HL-60 (cell line): ENCODE data around the gene SLC22A25.

ENCODE experiments used
- DNase-seq, 2 experiments: peaks; one replicate each; pipeline ENCODE4 v3.0.0-alpha.2; 2010 to 2020; ENCODE audit warnings: low read depth in 1 of 2, low spot score in 1 of 2
- H3K27ac ChIP-seq: fragments of 250-450 bp; sonication (Bioruptor Pico); replicated peaks from 2 replicates; pipeline ENCODE4 v1.5.1; 2020; ENCODE audit warnings: mild to moderate bottlenecking, moderate library complexity
- H3K27me3 ChIP-seq: fragments of 250-450 bp; sonication (Bioruptor Pico); 2 replicates; pipeline ENCODE4 v1.5.1; 2021; ENCODE audit warnings: mild to moderate bottlenecking, moderate library complexity; ENCODE audit not compliant: insufficient read depth, poor library complexity, severe bottlenecking
- H3K4me3 ChIP-seq: replicated peaks from 2 replicates; pipeline ENCODE4 v1.5.1; 2011; ENCODE audit warnings: mild to moderate bottlenecking, control low read depth, low read length; ENCODE audit not compliant: insufficient read depth
- GABPA ChIP-seq: IDR thresholded peaks from 2 replicates; pipeline ENCODE4 v1.6.1; 2012; ENCODE audit warnings: low read depth
- POLR2AphosphoS5 ChIP-seq: IDR thresholded peaks from 2 replicates; pipeline ENCODE4 v1.6.1; 2012; ENCODE audit warnings: low read depth
- SPI1 ChIP-seq: IDR thresholded peaks from 2 replicates; pipeline ENCODE4 v1.6.1; 2012; ENCODE audit warnings: low read depth, mild to moderate bottlenecking, borderline replicate concordance
- TF ChIP-seq, protein P1 (sequence below): IDR thresholded peaks from 2 replicates; pipeline ENCODE4 v1.6.1; 2012; ENCODE audit warnings: low read depth; ENCODE audit not compliant: insufficient replicate concordance
- TF ChIP-seq, protein P2 (sequence below): IDR thresholded peaks from one replicate; pipeline ENCODE4 v1.5.1; 2011; ENCODE audit warnings: low read length, control low read depth, inconsistent platforms; ENCODE audit not compliant: insufficient read depth

SLC22A25 gene

DNA sequence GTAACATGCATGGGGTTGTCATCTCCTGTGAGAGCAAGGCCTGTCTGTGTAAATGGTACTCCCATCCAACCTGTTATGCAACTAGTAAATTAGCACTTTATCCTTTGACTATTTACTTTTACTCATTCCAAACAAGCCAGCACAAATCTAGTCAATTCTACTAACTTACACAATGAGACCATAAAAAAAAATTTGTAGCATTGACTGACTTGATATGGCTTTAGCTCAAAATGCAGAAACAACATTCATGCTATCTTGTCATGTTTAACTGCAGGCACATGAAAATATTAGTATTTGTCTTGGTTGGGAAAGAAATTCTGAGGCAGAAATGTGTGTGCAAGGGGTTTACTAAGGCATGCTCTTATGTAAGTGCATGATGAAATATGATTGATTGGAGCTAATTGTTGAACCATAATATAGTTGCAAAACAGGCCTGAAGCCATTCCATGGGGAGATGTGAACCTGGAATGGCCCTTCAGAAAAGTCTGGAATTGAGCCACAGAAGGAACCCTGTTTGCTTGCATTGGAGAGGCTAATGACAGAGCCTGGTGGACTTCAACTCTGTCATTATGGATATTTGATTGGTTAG lies 2.5 kb downstream of the SLC22A25 start:
- Histone ChIP-seq H3K4me3 (no peak overlapping the region), H3K27me3 (peaks cover 7% of the 10 kb centered on the region), H3K27ac (no peak overlapping the region)
- no peak for DNase-seq
- TF ChIP-seq, protein P1, sequence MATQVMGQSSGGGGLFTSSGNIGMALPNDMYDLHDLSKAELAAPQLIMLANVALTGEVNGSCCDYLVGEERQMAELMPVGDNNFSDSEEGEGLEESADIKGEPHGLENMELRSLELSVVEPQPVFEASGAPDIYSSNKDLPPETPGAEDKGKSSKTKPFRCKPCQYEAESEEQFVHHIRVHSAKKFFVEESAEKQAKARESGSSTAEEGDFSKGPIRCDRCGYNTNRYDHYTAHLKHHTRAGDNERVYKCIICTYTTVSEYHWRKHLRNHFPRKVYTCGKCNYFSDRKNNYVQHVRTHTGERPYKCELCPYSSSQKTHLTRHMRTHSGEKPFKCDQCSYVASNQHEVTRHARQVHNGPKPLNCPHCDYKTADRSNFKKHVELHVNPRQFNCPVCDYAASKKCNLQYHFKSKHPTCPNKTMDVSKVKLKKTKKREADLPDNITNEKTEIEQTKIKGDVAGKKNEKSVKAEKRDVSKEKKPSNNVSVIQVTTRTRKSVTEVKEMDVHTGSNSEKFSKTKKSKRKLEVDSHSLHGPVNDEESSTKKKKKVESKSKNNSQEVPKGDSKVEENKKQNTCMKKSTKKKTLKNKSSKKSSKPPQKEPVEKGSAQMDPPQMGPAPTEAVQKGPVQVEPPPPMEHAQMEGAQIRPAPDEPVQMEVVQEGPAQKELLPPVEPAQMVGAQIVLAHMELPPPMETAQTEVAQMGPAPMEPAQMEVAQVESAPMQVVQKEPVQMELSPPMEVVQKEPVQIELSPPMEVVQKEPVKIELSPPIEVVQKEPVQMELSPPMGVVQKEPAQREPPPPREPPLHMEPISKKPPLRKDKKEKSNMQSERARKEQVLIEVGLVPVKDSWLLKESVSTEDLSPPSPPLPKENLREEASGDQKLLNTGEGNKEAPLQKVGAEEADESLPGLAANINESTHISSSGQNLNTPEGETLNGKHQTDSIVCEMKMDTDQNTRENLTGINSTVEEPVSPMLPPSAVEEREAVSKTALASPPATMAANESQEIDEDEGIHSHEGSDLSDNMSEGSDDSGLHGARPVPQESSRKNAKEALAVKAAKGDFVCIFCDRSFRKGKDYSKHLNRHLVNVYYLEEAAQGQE: no peak
- TF ChIP-seq GABPA (no peak), SPI1 (no peak), POLR2AphosphoS5 (no peak)
- TF ChIP-seq, protein P2, sequence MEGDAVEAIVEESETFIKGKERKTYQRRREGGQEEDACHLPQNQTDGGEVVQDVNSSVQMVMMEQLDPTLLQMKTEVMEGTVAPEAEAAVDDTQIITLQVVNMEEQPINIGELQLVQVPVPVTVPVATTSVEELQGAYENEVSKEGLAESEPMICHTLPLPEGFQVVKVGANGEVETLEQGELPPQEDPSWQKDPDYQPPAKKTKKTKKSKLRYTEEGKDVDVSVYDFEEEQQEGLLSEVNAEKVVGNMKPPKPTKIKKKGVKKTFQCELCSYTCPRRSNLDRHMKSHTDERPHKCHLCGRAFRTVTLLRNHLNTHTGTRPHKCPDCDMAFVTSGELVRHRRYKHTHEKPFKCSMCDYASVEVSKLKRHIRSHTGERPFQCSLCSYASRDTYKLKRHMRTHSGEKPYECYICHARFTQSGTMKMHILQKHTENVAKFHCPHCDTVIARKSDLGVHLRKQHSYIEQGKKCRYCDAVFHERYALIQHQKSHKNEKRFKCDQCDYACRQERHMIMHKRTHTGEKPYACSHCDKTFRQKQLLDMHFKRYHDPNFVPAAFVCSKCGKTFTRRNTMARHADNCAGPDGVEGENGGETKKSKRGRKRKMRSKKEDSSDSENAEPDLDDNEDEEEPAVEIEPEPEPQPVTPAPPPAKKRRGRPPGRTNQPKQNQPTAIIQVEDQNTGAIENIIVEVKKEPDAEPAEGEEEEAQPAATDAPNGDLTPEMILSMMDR: no peak

DNA sequence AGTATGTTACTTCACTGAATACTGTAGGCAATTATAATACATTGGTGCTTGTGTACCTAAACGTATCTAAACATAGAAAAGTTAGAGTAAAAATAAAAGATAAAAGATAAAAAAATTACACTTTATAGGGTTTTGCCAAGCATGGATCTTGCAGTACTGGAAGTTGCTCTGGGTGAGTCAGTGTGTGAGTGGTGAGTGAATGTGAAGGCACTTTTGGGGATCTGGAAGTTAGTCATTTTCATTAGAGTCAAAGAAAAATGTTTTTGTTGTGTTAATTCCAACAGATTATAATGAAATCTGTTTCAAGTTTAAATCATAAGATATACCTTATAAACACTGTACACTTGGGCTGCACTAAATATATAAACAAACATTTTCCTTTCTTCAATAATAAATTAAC lies 3.3 kb downstream of the SLC22A25 start:
- TF ChIP-seq POLR2AphosphoS5 (no peak), GABPA (no peak)
- TF ChIP-seq, protein P2: no peak
- TF ChIP-seq, protein P1: no peak
- no peak overlapping the region for H3K27ac ChIP-seq
- no peak for DNase-seq
- peaks cover 6% of the 10 kb centered on the region for H3K27me3 ChIP-seq
- no peak overlapping the region for H3K4me3 ChIP-seq

DNA sequence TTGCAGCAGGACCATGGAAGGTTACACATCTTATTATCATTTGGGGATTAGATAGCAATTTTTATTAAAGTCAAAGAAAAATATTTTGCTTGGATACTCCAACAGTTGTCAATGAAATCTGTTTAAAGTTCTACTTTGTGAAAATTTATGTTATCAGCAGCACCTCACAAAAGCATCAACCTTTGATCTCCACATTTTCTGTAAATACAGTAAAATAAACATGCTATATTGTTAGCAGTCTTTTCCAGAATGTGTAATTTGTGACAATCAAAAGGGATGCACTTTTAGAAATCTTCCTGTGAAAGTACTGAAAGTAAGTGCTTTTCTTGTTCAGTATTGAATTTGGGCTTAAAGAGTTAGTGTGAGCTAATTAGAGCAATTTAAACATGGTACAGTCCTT lies 4.1 kb downstream of the SLC22A25 start:
- TF ChIP-seq, protein P1: no peak
- TF ChIP-seq POLR2AphosphoS5: no peak
- TF ChIP-seq, protein P2: no peak
- TF ChIP-seq GABPA: no peak
- no peak for TF ChIP-seq SPI1

More for the DNA sequence above, 4.1 kb downstream of the SLC22A25 start:
- Histone ChIP-seq H3K27me3 (peaks cover 6% of the 10 kb centered on the region), H3K27ac (no peak overlapping the region), H3K4me3 (no peak overlapping the region)
- no peak for DNase-seq
